Left ventricle myocardium inferior (tissue), 1 donor: ENCODE data around the gene RPAP2. TPM values are rescaled to one million over a fixed set of nuclear protein-coding genes. Genes with fewer than 3 reads are reported as not detected.
"Not testable (repeated sequence)": the region's sequence is repeated elsewhere in the genome, so short reads cannot be mapped to it uniquely, and the experiment has no call there.

ENCODE experiments used
- DNase-seq: peaks from one replicate; pipeline ENCODE4 v3.0.0-alpha.2; 2020
- H3K27ac ChIP-seq: fragments of 200-600 bp; replicated peaks from 2 replicates; pipeline ENCODE4 v1.8.0; 2021
- H3K27me3 ChIP-seq: fragments of 200-600 bp; 2 replicates; pipeline ENCODE4 v1.8.0; 2021; ENCODE audit warnings: low read depth
- H3K36me3 ChIP-seq: fragments of 200-600 bp; 2 replicates; pipeline ENCODE4 v1.8.0; 2021
- H3K4me1 ChIP-seq: fragments of 200-600 bp; 2 replicates; pipeline ENCODE4 v1.8.0; 2021
- H3K4me3 ChIP-seq: fragments of 200-600 bp; 2 replicates; pipeline ENCODE4 v1.8.0; 2021; ENCODE audit warnings: mild to moderate bottlenecking, moderate library complexity
- H3K9me3 ChIP-seq: fragments of 200-600 bp; replicated peaks from 2 replicates; pipeline ENCODE4 v1.8.0; 2021
- CTCF ChIP-seq: fragments of 200-600 bp; IDR thresholded peaks from 2 replicates; pipeline ENCODE4 v1.8.0; 2021; ENCODE audit warnings: antibody characterized with exemption, mild to moderate bottlenecking, borderline replicate concordance
- intact Hi-C: fragments of 100-400 bp; cut with micrococcal nuclease; formaldehyde crosslinking; loops from one replicate; pipeline ENCODE4 v1.11.0; 2022
- total RNA-seq: library from RNA; stranded (reverse); fragmentation: NEBNext Ultra II Directional; extraction: Animal tissue kit (Norgen Biotek cat#: 25700); gene quantifications from one replicate; pipeline ENCODE4 v1.2.1, GENCODE V29; 2021
- donor health status: DM: no; HTN: yes; CAD: no; lungs with severe emphysema.

RPAP2 gene
- total RNA-seq, 1 donor from 2014 or later, result 25.3 TPM

- Histone ChIP-seq H3K36me3 (peaks cover 43% of the 10 kb centered on the region), H3K9me3 (peaks cover 19% of the 10 kb centered on the region), H3K4me1 (no peaks in the 10 kb centered on the region), H3K27me3 (no peaks in the 10 kb centered on the region), H3K27ac (no peak overlapping the region), H3K4me3 (no peak overlapping the region)
- intact Hi-C loops, result no loop called here
- no peak for DNase-seq
- TF ChIP-seq CTCF, result no peak
Observed at GRCh38 chr1:92380867-92381266, 82.0 kb downstream of the RPAP2 start.

DNA sequence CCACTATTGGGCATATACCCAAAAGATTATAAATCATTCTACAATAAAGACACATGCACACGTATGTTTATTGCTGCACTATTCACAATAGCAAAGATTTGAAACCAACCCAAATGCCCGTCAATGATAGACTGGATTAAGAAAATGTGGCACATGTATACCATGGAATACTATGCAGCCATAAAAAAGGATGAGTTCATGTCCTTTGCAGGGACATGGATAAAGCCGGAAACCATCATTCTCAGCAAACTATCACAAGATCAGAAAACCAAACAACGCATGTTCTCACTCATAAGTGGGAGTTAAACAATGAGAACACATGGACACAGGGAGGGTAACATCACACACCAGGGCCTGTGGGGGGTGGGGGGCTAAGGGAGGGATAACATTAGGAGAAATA is 95.1 kb downstream of the RPAP2 start:
- DNase-seq, H3K36me3 ChIP-seq, H3K27me3 ChIP-seq, H3K27ac ChIP-seq, intact Hi-C loops, H3K4me1 ChIP-seq, H3K4me3 ChIP-seq: not testable (repeated sequence)
- H3K9me3 ChIP-seq, result peaks cover 57% of the 10 kb centered on the region

GRCh38 chr1:92398519-92398918 is 99.7 kb downstream of the RPAP2 start:
- H3K4me1 ChIP-seq, result no peaks in the 10 kb centered on the region
- H3K36me3 ChIP-seq, result no peaks in the 10 kb centered on the region
- no peak overlapping the region for H3K4me3 ChIP-seq
- no peaks in the 10 kb centered on the region for H3K27me3 ChIP-seq
- no peak overlapping the region for H3K27ac ChIP-seq
- peaks cover 41% of the 10 kb centered on the region for H3K9me3 ChIP-seq
- no peak for DNase-seq
- intact Hi-C loops, result no loop called here
- TF ChIP-seq CTCF, result no peak

DNA sequence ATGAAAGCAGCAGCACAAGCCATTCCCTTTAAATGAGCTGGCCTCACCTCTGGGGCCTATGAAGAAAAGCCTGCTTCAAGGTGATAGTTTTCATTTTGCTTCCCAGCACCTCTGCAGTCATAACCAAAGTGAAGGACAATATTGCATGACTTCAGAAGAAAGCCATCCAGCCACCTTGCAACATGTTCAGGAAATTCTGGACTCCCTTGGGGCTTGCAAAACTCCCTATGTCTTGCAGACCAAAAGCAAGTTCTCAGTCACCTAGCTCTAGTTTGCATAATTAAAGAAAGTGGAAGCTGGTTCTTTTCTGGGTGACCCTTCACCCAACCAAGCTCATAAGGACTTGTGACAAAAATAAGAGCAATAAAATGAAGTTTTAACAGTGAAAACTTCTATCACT is 100.2 kb downstream of the RPAP2 start:
- intact Hi-C loops, result no loop called here
- DNase-seq, result no peak
- no peaks in the 10 kb centered on the region for H3K36me3 ChIP-seq

GRCh38 chr1:92404661-92405060 is 105.8 kb downstream of the RPAP2 start:
- DNase-seq, result no peak
- no peak for TF ChIP-seq CTCF
- H3K27ac ChIP-seq, result no peak overlapping the region
- H3K9me3 ChIP-seq, result peaks cover 31% of the 10 kb centered on the region
- H3K4me1 ChIP-seq, result no peaks in the 10 kb centered on the region
- H3K36me3 ChIP-seq, result no peaks in the 10 kb centered on the region
- H3K27me3 ChIP-seq, result no peaks in the 10 kb centered on the region
- no peak overlapping the region for H3K4me3 ChIP-seq
- intact Hi-C loops, result no loop called here

More for the DNA sequence above, 100.2 kb downstream of the RPAP2 start:
- H3K27me3 ChIP-seq, result no peaks in the 10 kb centered on the region
- no peaks in the 10 kb centered on the region for H3K4me1 ChIP-seq
- H3K9me3 ChIP-seq, result peaks cover 41% of the 10 kb centered on the region
- TF ChIP-seq CTCF, result no peak
- H3K4me3 ChIP-seq, result no peak overlapping the region
- no peak overlapping the region for H3K27ac ChIP-seq

GRCh38 chr1:92408825-92409224 is 110.0 kb downstream of the RPAP2 start:
- Histone ChIP-seq H3K27me3 (no peaks in the 10 kb centered on the region), H3K4me1 (no peaks in the 10 kb centered on the region), H3K36me3 (no peaks in the 10 kb centered on the region), H3K9me3 (peaks cover 10% of the 10 kb centered on the region), H3K27ac (no peak overlapping the region), H3K4me3 (no peak overlapping the region)
- no peak for TF ChIP-seq CTCF
- DNase-seq, result no peak
- intact Hi-C loops, result no loop called here
